Peyer's patch (tissue), 4 donors: ENCODE measurements around the gene PRSS38. TPM values are rescaled to one million over a fixed set of nuclear protein-coding genes. Genes with fewer than 3 reads are reported as not detected.

Experiments
- DNase-seq, 3 donors: peaks; one replicate each; pipeline ENCODE4 v3.0.0-alpha.2; 2017 to 2019
- H3K27ac ChIP-seq, 4 donors: fragments of 200-600 bp; sonication (generic); one replicate each; pipeline ENCODE4 v1.5.1; 2016 to 2019
- H3K27me3 ChIP-seq, 2 donors: fragments of 200-600 bp; sonication (generic); one replicate each; pipeline ENCODE4 v1.5.1; 2019
- H3K36me3 ChIP-seq, 3 donors: fragments of 200-600 bp; sonication (generic); one replicate each; pipeline ENCODE4 v1.5.1; 2016 to 2019
- H3K4me1 ChIP-seq, 4 donors: fragments of 200-600 bp; sonication (generic); one replicate each; pipeline ENCODE4 v1.5.1; 2016 to 2019
- H3K4me3 ChIP-seq, 4 donors: fragments of 200-600 bp; sonication (generic); 1 replicate in 3 of 4; 2 replicates in 1 of 4; pipeline ENCODE4 v1.5.1; 2016 to 2019; ENCODE audit warnings: mild to moderate bottlenecking in 1 of 4
- H3K9me3 ChIP-seq, 4 donors: fragments of 200-600 bp; sonication (generic); one replicate each; pipeline ENCODE4 v1.5.1; 2016 to 2019; ENCODE audit warnings: mild to moderate bottlenecking in 1 of 4
- CTCF ChIP-seq, 6 experiments: fragments of 450-650 bp in 4 of 6; fragments of 200-600 bp in 2 of 6; sonication (generic) in 1 of 6; IDR thresholded peaks; one replicate each; pipeline ENCODE4 v1.5.1; 2017 to 2019; ENCODE audit warnings: antibody characterized with exemption in 6 of 6, mild to moderate bottlenecking in 3 of 6, moderate library complexity in 1 of 6
- POLR2A ChIP-seq, 2 donors: fragments of 450-650 bp; IDR thresholded peaks; one replicate each; pipeline ENCODE4 v1.5.1; 2017; ENCODE audit warnings: antibody characterized with exemption in 2 of 2, mild to moderate bottlenecking in 2 of 2, moderate library complexity in 2 of 2
- total RNA-seq, 4 donors: library from RNA; depleted of rRNA; stranded (reverse); fragments of >200 nt; gene quantifications; one replicate each; pipeline ENCODE4 v1.1.0, GENCODE V29; 2016

Gene PRSS38
- total RNA-seq, 4 donors from 2014 or later: not detected

- TF ChIP-seq POLR2A (IDR thresholded peaks at IDR 0.05) (no peak), CTCF (IDR thresholded peaks at IDR 0.05) (no peak)
- peak in 2 of 3 donors; percentile 6 to 31 for DNase-seq
- H3K36me3 ChIP-seq: no peaks in the 10 kb centered on the region
These were observed 78.7 kb downstream of the PRSS38 start for GRCh38 chr1:227893949-227894721.

GRCh38 chr1:227894831-227895451, 79.5 kb downstream of the PRSS38 start:
- no peak overlapping the region for H3K4me3 ChIP-seq
- H3K9me3 ChIP-seq: no peaks in the 10 kb centered on the region
- no peaks in the 10 kb centered on the region for H3K27me3 ChIP-seq
- peak in 2 of 3 donors; percentile 8 to 34 for DNase-seq
- H3K4me1 ChIP-seq: no peaks in the 10 kb centered on the region
- no peak for TF ChIP-seq POLR2A (IDR thresholded peaks at IDR 0.05)
- TF ChIP-seq CTCF (IDR thresholded peaks at IDR 0.05): no peak
- H3K27ac ChIP-seq: no peak overlapping the region
- H3K36me3 ChIP-seq: no peaks in the 10 kb centered on the region

More at GRCh38 chr1:227893949-227894721, 78.7 kb downstream of the PRSS38 start:
- Histone ChIP-seq H3K9me3 (no peaks in the 10 kb centered on the region), H3K27ac (no peak overlapping the region), H3K4me1 (no peaks in the 10 kb centered on the region), H3K4me3 (no peak overlapping the region), H3K27me3 (no peaks in the 10 kb centered on the region)

Other genes starting within 250 kb of the PRSS38 start
- 10 to 100 TPM; 14.9 to 28.4 (median 20.7) TPM for gene JMJD4, start 80.4 kb upstream of the PRSS38 start, total RNA-seq
- 10 to 100 TPM; 25.7 to 71.0 (median 38.4) TPM for gene SNAP47, start 80.2 kb upstream of the PRSS38 start, total RNA-seq
- 1 to 10 TPM in 3 of 4 donors, under 1 TPM in 1; 0.83 to 3.5 (median 2.6) TPM for gene WNT9A, start 132.3 kb downstream of the PRSS38 start, total RNA-seq
- not detected for gene WNT3A, start 191.3 kb downstream of the PRSS38 start, total RNA-seq